OCI-LY7 (cell line): ENCODE results near the gene RNF157. TPM values are rescaled to one million over a fixed set of nuclear protein-coding genes. Genes with fewer than 3 reads are reported as not detected.

Source experiments
- BruUV-seq: library from RNA; stranded (reverse); fragments of 400-500 nt; replicated peaks from 2 replicates; lab custom pipeline; 2021; lab: Mats Ljungman, UMichigan
- CTCF ChIA-PET: fragments of 300-600 bp; sonication (Branson Sonifier 250); formaldehyde crosslinking; loops from one replicate; lab custom pipeline; 2022; ENCODE audit warnings: antibody characterized with exemption; ENCODE audit not compliant: unreplicated experiment; lab: Charles Lee
- POLR2A ChIA-PET: fragments of 300-600 bp; sonication (Branson Sonifier 250); formaldehyde crosslinking; loops from one replicate; lab custom pipeline; 2022; ENCODE audit warnings: antibody characterized with exemption; lab: Charles Lee
- DNase-seq: peaks from one replicate; pipeline ENCODE4 v3.0.0-alpha.2; 2015; ENCODE audit warnings: low spot score
- H2AFZ ChIP-seq: fragments of 200-600 bp; sonication (generic), shearing (Covaris generic); 2 replicates; pipeline ENCODE4 v1.6.1; 2014; ENCODE audit warnings: mild to moderate bottlenecking, antibody characterized with exemption, low read length, moderate library complexity
- H3K27ac ChIP-seq: fragments of 200-600 bp; sonication (generic); 2 replicates; pipeline ENCODE4 v1.5.1; 2014; ENCODE audit warnings: mixed run types, low read depth, mild to moderate bottlenecking, moderate library complexity, low read length, inconsistent platforms; ENCODE audit not compliant: poor library complexity, severe bottlenecking
- H3K36me3 ChIP-seq: fragments of 200-600 bp; sonication (generic); 2 replicates; pipeline ENCODE4 v1.6.1; 2014; ENCODE audit warnings: mild to moderate bottlenecking, antibody characterized with exemption, low read length, moderate library complexity, mixed read lengths; ENCODE audit not compliant: insufficient read depth
- H3K4me1 ChIP-seq: fragments of 200-600 bp; sonication (generic); 2 replicates; pipeline ENCODE4 v1.5.1; 2014; ENCODE audit warnings: mild to moderate bottlenecking, low read length; ENCODE audit not compliant: insufficient read depth, poor library complexity, severe bottlenecking
- H3K4me2 ChIP-seq: fragments of 200-600 bp; sonication (generic); 2 replicates; pipeline ENCODE4 v1.6.1; 2014; ENCODE audit warnings: mild to moderate bottlenecking, low read length
- H3K4me3 ChIP-seq: fragments of 200-600 bp; sonication (generic); 2 replicates; pipeline ENCODE4 v1.5.1; 2014; ENCODE audit warnings: mild to moderate bottlenecking, low read depth, low read length; ENCODE audit not compliant: poor library complexity, severe bottlenecking
- H3K79me2 ChIP-seq: fragments of 200-600 bp; sonication (generic); 2 replicates; pipeline ENCODE4 v1.6.1; 2016; ENCODE audit warnings: low read depth, mild to moderate bottlenecking, low read length, moderate library complexity, mixed read lengths; ENCODE audit not compliant: insufficient read depth
- H3K9me2 ChIP-seq: fragments of 200-600 bp; sonication (generic); 2 replicates; pipeline ENCODE4 v1.6.1; 2016; ENCODE audit warnings: mild to moderate bottlenecking, low read length, mixed read lengths; ENCODE audit not compliant: insufficient read depth
- H3K9me3 ChIP-seq: fragments of 200-600 bp; sonication (generic); 2 replicates; pipeline ENCODE4 v1.6.1; 2014; ENCODE audit warnings: mild to moderate bottlenecking, mixed run types, low read length, mixed read lengths
- H4K20me1 ChIP-seq: fragments of 200-600 bp; sonication (generic); 2 replicates; pipeline ENCODE4 v1.6.1; 2014; ENCODE audit warnings: mild to moderate bottlenecking, antibody characterized with exemption, low read length, moderate library complexity, mixed read lengths; ENCODE audit not compliant: insufficient read depth
- EZH2phosphoT487 ChIP-seq: fragments of 200-600 bp; sonication (generic); IDR thresholded peaks from 2 replicates; pipeline ENCODE4 v1.6.1; 2018; ENCODE audit warnings: low read depth, borderline replicate concordance, mild to moderate bottlenecking, mixed run types, antibody characterized with exemption, low read length, moderate library complexity, mixed read lengths
- intact Hi-C: fragments of 100-400 bp; cut with micrococcal nuclease; formaldehyde crosslinking; loops from one replicate; pipeline ENCODE4 v1.10.0; 2022; ENCODE audit not compliant: unreplicated experiment
- total RNA-seq, 2 experiments: library from RNA; depleted of rRNA in 1 of 2; stranded (reverse); fragments of >200 nt in 1 of 2; shearing (Covaris generic) in 1 of 2; gene quantifications; 2 replicates each; pipeline ENCODE4 v1.2.3, GENCODE V29; 2014 to 2022
- TF ChIP-seq, protein P1 (sequence below): fragments of 200-600 bp; sonication (generic); conservative IDR thresholded peaks from 2 replicates; pipeline ENCODE4 v1.5.1; 2014; ENCODE audit warnings: mild to moderate bottlenecking, antibody characterized with exemption, low read length, moderate library complexity, mixed read lengths

The RNF157 gene
- total RNA-seq, 2 experiments from 2014 or later: 0.28 to 1.3 TPM

DNA sequence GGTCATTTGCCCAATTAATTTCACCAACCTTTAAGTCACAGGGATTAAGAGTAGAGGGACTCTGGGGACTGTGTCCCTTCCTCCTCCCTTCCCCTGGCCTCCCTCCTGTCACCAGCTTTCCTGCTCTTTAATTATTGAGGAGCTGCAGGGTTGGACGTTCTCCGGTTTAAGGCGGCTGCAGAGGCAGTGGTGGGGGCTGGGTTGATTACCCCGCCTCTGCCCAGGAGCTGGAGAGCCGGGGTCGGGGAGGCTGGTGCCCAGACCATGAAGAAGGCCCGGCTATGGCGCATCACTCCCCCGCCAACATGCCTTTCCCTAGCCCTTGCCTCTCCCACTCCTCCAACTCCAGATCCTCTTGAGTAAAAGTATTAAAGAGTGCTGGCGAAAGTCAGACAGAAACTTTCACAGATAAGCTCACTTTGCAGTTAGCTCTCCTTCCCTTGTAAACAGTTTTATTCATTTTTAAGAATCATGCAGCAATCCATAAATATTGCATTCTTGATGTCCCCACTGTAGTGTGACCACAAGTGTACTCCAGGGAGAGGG lies 98.2 kb downstream of the RNF157 start:
- DNase-seq: no peak
- H3K9me3 ChIP-seq: no peaks in the 10 kb centered on the region

DNA sequence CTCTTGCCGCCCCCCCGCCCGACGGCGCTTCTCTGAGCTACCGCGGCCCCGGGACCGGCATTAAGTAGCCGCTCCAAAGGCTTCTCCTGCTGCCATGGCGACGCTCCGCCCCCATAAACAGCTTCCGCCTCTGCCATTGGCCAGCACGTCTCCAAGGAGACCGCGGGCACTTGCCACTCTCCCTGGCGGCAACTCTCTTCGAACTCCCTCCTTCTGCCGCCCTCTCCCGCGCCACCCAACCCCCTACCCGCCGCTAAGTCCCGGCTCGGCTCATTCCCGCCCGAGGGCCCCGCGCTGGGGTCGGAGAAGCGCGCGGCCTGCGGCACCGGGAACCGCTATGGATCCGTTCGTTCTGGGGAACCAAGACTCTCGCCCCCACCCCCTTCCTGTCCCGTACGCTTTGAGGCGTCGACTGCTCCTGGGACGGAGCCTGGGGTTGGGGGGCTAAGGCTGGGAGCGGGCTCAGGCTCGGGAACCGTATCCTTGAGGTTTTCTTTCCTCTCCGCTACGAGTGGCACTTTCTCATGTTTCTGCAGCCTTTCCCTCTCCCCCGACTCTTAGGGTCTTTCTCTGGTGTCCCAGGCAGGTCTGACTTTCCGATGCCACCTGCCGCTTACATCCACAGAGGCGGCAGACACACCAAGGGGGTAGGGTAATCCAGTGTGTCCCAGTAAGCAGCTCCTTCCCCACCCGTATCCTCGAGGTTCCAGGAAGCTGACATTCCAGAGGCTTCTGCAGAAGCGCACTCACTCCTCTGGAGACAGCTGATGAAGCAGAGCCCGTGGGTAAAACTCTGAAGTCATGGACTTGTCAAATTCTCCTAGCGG lies 98.9 kb downstream of the RNF157 start, which contains the start of gene FOXJ1:
Gene FOXJ1, minus strand, starts transcription at position 34 of the 827 bp plus-strand sequence. CDS start 850 bp downstream, outside the sequence.
- BruUV-seq: no TSS peak
- TF ChIP-seq, protein P1, sequence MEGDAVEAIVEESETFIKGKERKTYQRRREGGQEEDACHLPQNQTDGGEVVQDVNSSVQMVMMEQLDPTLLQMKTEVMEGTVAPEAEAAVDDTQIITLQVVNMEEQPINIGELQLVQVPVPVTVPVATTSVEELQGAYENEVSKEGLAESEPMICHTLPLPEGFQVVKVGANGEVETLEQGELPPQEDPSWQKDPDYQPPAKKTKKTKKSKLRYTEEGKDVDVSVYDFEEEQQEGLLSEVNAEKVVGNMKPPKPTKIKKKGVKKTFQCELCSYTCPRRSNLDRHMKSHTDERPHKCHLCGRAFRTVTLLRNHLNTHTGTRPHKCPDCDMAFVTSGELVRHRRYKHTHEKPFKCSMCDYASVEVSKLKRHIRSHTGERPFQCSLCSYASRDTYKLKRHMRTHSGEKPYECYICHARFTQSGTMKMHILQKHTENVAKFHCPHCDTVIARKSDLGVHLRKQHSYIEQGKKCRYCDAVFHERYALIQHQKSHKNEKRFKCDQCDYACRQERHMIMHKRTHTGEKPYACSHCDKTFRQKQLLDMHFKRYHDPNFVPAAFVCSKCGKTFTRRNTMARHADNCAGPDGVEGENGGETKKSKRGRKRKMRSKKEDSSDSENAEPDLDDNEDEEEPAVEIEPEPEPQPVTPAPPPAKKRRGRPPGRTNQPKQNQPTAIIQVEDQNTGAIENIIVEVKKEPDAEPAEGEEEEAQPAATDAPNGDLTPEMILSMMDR: no peak
- no peak for TF ChIP-seq EZH2phosphoT487
- Histone ChIP-seq H3K27ac (no peak within 1 kb of the TSS), H3K9me3 (no peaks in the 10 kb centered on the region), H4K20me1 (no peaks in the 10 kb centered on the region), H2AFZ (peak within 1 kb of the TSS; percentile 16; the same call in 1 of the 2 replicates), H3K4me1 (peaks cover 59% of the 10 kb centered on the region), H3K4me3 (peak within 1 kb of the TSS; percentile 59), H3K9me2 (no peaks in the 10 kb centered on the region), H3K36me3 (no peaks in the 10 kb centered on the region), H3K79me2 (no peaks in the 10 kb centered on the region), H3K4me2 (peak within 1 kb of the TSS; percentile 75)
- ChIA-PET CTCF (no interaction called here), POLR2A (interaction anchor here (0.6 to 1.0 kb wide), 6 partner anchors 11 to 144 kb away, joined by 3 to 4 read pairs (median 3); no protein-coding TSS in a partner anchor)
- intact Hi-C loops: no loop called here
- peak; percentile 90 for DNase-seq

More for the DNA sequence above, 98.2 kb downstream of the RNF157 start:
- Histone ChIP-seq H3K4me2 (peak overlapping the region; percentile 33), H3K27ac (no peak overlapping the region), H3K4me3 (no peak overlapping the region), H3K79me2 (no peaks in the 10 kb centered on the region), H3K9me2 (no peaks in the 10 kb centered on the region), H3K36me3 (no peaks in the 10 kb centered on the region), H4K20me1 (no peaks in the 10 kb centered on the region), H2AFZ (no peak overlapping the region), H3K4me1 (peaks cover 65% of the 10 kb centered on the region)
- CTCF ChIA-PET: no interaction called here
- intact Hi-C loops: no loop called here
- no TSS peak for BruUV-seq
- POLR2A ChIA-PET: interaction anchor here (0.6 to 1.0 kb wide), 3 partner anchors 71 to 144 kb away, joined by 3 to 4 read pairs (median 4); no protein-coding TSS in a partner anchor
- TF ChIP-seq, protein P1: no peak
- no peak for TF ChIP-seq EZH2phosphoT487
